ENCODE measurements around the gene XYLT1. TPM values are rescaled to one million over a fixed set of nuclear protein-coding genes. Genes with fewer than 3 reads are reported as not detected.

Gene XYLT1
- total RNA-seq, 1 donor from 2014 or later: 17.6 TPM

DNA sequence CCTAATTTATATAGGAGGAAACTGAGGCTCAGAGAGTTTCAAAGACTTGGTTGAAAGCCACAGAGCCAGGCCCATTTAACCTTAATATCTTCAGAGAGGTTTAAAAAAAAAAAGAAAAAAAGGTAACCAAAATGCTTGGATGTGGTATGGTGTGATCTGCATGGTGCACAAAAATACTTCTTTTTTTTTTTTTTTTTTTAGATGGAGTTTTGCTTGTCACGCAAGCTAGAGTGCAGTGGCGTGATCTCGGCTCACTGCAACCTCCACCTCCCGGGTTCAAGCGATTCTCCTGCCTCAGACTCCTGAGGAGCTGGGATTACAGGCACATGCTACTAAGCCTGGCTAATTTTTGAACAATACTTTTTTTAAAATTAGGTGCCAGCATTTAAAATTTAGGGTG is 101.8 kb downstream of the XYLT1 start:
- TF ChIP-seq, protein P1, sequence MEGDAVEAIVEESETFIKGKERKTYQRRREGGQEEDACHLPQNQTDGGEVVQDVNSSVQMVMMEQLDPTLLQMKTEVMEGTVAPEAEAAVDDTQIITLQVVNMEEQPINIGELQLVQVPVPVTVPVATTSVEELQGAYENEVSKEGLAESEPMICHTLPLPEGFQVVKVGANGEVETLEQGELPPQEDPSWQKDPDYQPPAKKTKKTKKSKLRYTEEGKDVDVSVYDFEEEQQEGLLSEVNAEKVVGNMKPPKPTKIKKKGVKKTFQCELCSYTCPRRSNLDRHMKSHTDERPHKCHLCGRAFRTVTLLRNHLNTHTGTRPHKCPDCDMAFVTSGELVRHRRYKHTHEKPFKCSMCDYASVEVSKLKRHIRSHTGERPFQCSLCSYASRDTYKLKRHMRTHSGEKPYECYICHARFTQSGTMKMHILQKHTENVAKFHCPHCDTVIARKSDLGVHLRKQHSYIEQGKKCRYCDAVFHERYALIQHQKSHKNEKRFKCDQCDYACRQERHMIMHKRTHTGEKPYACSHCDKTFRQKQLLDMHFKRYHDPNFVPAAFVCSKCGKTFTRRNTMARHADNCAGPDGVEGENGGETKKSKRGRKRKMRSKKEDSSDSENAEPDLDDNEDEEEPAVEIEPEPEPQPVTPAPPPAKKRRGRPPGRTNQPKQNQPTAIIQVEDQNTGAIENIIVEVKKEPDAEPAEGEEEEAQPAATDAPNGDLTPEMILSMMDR (IDR thresholded peaks at IDR 0.05): no peak
- Mint-ChIP-seq H3K4me1 (ENCODE audit: low read depth) (peaks cover 58% of the 10 kb centered on the region), H3K36me3 (ENCODE audit: low read depth) (no peaks in the 10 kb centered on the region), H3K9me3 (ENCODE audit: low read depth) (no peaks in the 10 kb centered on the region), H3K27ac (ENCODE audit: unreplicated experiment) (no peak overlapping the region), H3K4me3 (ENCODE audit: unreplicated experiment) (no peak overlapping the region), H3K27me3 (ENCODE audit: low read depth) (no peaks in the 10 kb centered on the region)
- no peak for DNase-seq (ENCODE audit: low spot score)

DNA sequence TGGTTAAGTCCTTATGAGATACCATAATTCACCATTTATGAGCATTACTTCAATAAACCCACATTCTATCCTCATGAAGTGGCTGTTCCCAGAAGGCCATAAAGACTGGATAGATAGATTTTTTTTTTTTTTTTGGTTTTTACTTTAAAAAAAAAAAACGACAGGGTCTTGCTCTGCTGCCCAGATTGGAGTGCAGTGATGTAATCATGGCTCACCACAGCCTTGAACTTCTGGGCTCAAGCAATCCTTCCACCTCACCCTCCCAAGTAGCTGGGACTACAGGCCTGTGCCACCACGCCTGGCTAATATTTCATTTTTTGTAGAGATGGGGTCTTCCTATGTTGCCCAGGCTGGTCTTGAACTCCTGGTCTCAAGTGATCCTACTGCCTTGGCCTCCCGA is 102.3 kb downstream of the XYLT1 start:
- H3K36me3 Mint-ChIP-seq (ENCODE audit: low read depth): no peaks in the 10 kb centered on the region
- H3K4me3 Mint-ChIP-seq (ENCODE audit: unreplicated experiment): no peak overlapping the region
- no peaks in the 10 kb centered on the region for H3K27me3 Mint-ChIP-seq (ENCODE audit: low read depth)
- H3K9me3 Mint-ChIP-seq (ENCODE audit: low read depth): no peaks in the 10 kb centered on the region
- TF ChIP-seq, protein P1 (IDR thresholded peaks at IDR 0.05): no peak
- no peak for DNase-seq (ENCODE audit: low spot score)
- no peak overlapping the region for H3K27ac Mint-ChIP-seq (ENCODE audit: unreplicated experiment)
- H3K4me1 Mint-ChIP-seq (ENCODE audit: low read depth): peaks cover 58% of the 10 kb centered on the region

DNA sequence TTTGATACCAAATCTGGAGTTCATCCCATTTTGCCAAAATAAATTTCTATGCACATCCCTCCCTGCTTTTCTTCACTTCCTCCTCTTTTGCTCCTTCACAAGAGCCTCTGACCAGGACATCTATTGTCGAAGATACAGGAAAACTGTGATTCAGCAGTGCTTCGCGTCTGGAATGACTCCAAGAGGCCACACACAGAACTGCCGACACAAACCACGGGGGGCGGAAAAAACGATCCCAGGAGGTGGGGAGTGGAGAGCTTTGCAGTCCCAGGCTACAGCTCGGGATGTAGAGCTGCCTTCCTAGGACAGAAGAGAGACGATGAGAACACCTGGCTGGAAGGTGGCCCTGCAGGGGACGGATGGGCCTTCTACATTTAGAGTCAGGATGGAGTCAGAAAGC is 102.8 kb downstream of the XYLT1 start:
- Mint-ChIP-seq H3K36me3 (ENCODE audit: low read depth) (no peaks in the 10 kb centered on the region), H3K27ac (ENCODE audit: unreplicated experiment) (peak overlapping the region; percentile 78), H3K27me3 (ENCODE audit: low read depth) (no peaks in the 10 kb centered on the region), H3K9me3 (ENCODE audit: low read depth) (no peaks in the 10 kb centered on the region), H3K4me1 (ENCODE audit: low read depth) (peaks cover 62% of the 10 kb centered on the region), H3K4me3 (ENCODE audit: unreplicated experiment) (no peak overlapping the region)
- no peak for DNase-seq (ENCODE audit: low spot score)
- TF ChIP-seq, protein P1 (IDR thresholded peaks at IDR 0.05): peak; percentile 51

DNA sequence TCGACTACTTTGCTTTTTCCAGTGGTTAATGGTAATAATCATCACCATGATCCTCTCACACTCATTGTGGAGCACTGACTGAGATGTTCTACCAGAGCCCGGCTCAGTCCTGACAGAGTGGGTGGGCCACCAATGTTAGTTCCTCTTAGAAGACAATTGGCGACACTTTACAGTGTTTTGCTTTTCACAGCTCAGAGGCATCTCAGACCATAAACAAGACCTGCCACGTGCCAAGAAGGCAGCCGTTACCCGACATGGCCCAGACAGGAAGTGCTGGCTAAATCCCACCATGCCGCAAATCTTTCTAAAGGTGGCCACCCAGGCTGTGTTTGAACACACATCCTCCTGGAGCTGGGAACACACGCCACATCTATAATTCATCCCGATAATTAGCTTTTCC is 103.7 kb downstream of the XYLT1 start:
- DNase-seq (ENCODE audit: low spot score): no peak
- H3K36me3 Mint-ChIP-seq (ENCODE audit: low read depth): no peaks in the 10 kb centered on the region
- H3K4me1 Mint-ChIP-seq (ENCODE audit: low read depth): peaks cover 70% of the 10 kb centered on the region
- H3K4me3 Mint-ChIP-seq (ENCODE audit: unreplicated experiment): no peak overlapping the region
- TF ChIP-seq, protein P1 (IDR thresholded peaks at IDR 0.05): no peak
- H3K27ac Mint-ChIP-seq (ENCODE audit: unreplicated experiment): no peak overlapping the region
- H3K9me3 Mint-ChIP-seq (ENCODE audit: low read depth): no peaks in the 10 kb centered on the region
- no peaks in the 10 kb centered on the region for H3K27me3 Mint-ChIP-seq (ENCODE audit: low read depth)

DNA sequence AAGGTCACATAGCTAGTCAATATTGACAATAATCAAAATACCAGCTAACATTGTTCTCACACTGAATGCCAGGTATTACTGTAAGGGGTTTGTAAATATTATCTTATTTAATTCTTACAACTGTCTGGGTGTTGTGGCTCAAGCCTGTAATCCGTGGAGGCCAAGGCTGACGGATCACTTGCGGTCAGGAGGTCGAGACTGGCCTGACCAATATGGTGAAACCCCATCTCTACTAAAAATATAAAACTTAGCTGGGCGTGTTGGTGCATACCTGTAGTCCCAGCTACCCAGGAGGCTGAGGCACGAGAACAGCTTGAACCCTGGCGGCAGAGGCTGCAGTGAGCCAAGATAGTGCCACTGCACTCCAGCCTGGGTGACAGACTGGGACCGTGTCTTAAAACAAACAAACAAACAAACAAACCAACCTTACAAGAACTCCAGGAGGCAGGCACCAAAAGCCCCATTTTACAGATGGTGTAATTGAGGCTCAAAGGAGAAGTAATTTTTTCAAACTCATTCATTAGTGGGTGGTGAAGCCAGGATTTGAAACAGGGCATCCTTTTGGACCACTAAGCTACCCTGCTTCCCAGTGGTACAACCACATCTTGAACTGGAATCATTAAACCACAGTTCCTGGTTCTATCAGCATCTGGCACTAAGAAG is 104.3 kb downstream of the XYLT1 start:
- DNase-seq (ENCODE audit: low spot score): no peak
- Mint-ChIP-seq H3K4me1 (ENCODE audit: low read depth) (peaks cover 76% of the 10 kb centered on the region), H3K4me3 (ENCODE audit: unreplicated experiment) (no peak overlapping the region), H3K36me3 (ENCODE audit: low read depth) (no peaks in the 10 kb centered on the region), H3K27me3 (ENCODE audit: low read depth) (no peaks in the 10 kb centered on the region), H3K9me3 (ENCODE audit: low read depth) (no peaks in the 10 kb centered on the region), H3K27ac (ENCODE audit: unreplicated experiment) (peak overlapping the region; percentile 27)
- TF ChIP-seq, protein P1 (IDR thresholded peaks at IDR 0.05): no peak
